HEK293 (cell line): ENCODE results near the gene SETD1B.

ENCODE experiments used
- CTCF ChIA-PET: fragments of 350-600 bp; formaldehyde crosslinking; extraction: SDS; loops from one replicate; lab custom pipeline; 2021; ENCODE audit warnings: antibody characterized with exemption; lab: Yijun Ruan, JAX
- POLR2A ChIA-PET: fragments of 300-600 bp; formaldehyde crosslinking; extraction: SDS; loops from one replicate; lab custom pipeline; 2020; ENCODE audit warnings: antibody characterized with exemption, inconsistent platforms; lab: Yijun Ruan, JAX
- H3K27ac ChIP-seq: fragments of 200-500 bp; sonication (Bioruptor generic); 2 replicates; pipeline ENCODE4 v1.5.1; 2014; ENCODE audit warnings: low read depth, low read length, control low read depth, inconsistent platforms; ENCODE audit errors: extremely low read depth
- H3K36me3 ChIP-seq, 2 experiments: fragments of 200-500 bp in 1 of 2; sonication (Bioruptor generic) in 1 of 2; 1 replicate in 1 of 2; 2 replicates in 1 of 2; pipeline ENCODE4 v1.5.1; 2014 to 2017; ENCODE audit warnings: inconsistent platforms in 2 of 2, low read length in 2 of 2; ENCODE audit not compliant: control insufficient read depth in 2 of 2, insufficient read depth in 1 of 2
- H3K4me1 ChIP-seq: fragments of 200-500 bp; sonication (Bioruptor generic); 2 replicates; pipeline ENCODE4 v1.5.1; 2014; ENCODE audit warnings: mild to moderate bottlenecking, low read length, inconsistent platforms; ENCODE audit not compliant: control insufficient read depth, insufficient read depth
- H3K4me3 ChIP-seq: 2 replicates; pipeline ENCODE4 v1.5.1; 2011; ENCODE audit warnings: low read depth, mild to moderate bottlenecking, control low read depth, low read length, moderate library complexity
- H3K9me3 ChIP-seq: fragments of 200-500 bp; sonication (Bioruptor generic); 2 replicates; pipeline ENCODE4 v1.5.1; 2014; ENCODE audit warnings: low read depth, low read length, inconsistent platforms; ENCODE audit not compliant: control insufficient read depth, insufficient read depth
- BCL6B ChIP-seq: fragments of 450-650 bp; formaldehyde crosslinking; IDR thresholded peaks from 2 replicates; pipeline ENCODE4 v1.5.1; 2017; ENCODE audit warnings: missing biosample characterization, missing genetic modification characterization
- EGR2 ChIP-seq: fragments of 450-650 bp; formaldehyde crosslinking; IDR thresholded peaks from 2 replicates; pipeline ENCODE4 v1.5.1; 2016; ENCODE audit warnings: low read depth, missing biosample characterization, missing genetic modification characterization
- GLI4 ChIP-seq: fragments of 450-650 bp; formaldehyde crosslinking; IDR thresholded peaks from 2 replicates; pipeline ENCODE4 v1.5.1; 2016; ENCODE audit warnings: missing biosample characterization, missing genetic modification characterization
- KLF16 ChIP-seq: fragments of 450-650 bp; formaldehyde crosslinking; IDR thresholded peaks from 2 replicates; pipeline ENCODE4 v1.5.1; 2017; ENCODE audit warnings: missing biosample characterization, missing genetic modification characterization
- KLF9 ChIP-seq: fragments of 450-650 bp; formaldehyde crosslinking; IDR thresholded peaks from 2 replicates; pipeline ENCODE4 v1.5.1; 2016; ENCODE audit warnings: missing biosample characterization, missing genetic modification characterization, low read depth
- REST ChIP-seq: fragments of 450-650 bp; formaldehyde crosslinking; IDR thresholded peaks from 2 replicates; pipeline ENCODE4 v1.5.1; 2016; ENCODE audit warnings: missing biosample characterization, missing genetic modification characterization
- SP2 ChIP-seq: fragments of 450-650 bp; formaldehyde crosslinking; IDR thresholded peaks from 2 replicates; pipeline ENCODE4 v1.5.1; 2016; ENCODE audit warnings: missing biosample characterization, missing genetic modification characterization
- SP3 ChIP-seq: fragments of 450-650 bp; formaldehyde crosslinking; IDR thresholded peaks from 2 replicates; pipeline ENCODE4 v1.5.1; 2016; ENCODE audit warnings: missing biosample characterization, missing genetic modification characterization
- ZBTB26 ChIP-seq: fragments of 450-650 bp; formaldehyde crosslinking; optimal IDR thresholded peaks from 2 replicates; pipeline ENCODE3; 2016; ENCODE audit warnings: missing biosample characterization, mild to moderate bottlenecking, missing genetic modification characterization
- ZFHX2 ChIP-seq: fragments of 450-650 bp; formaldehyde crosslinking; conservative IDR thresholded peaks from 2 replicates; pipeline ENCODE4 v1.5.1; 2016; ENCODE audit warnings: missing biosample characterization, missing genetic modification characterization
- ZNF24 ChIP-seq: fragments of 450-650 bp; formaldehyde crosslinking; IDR thresholded peaks from 2 replicates; pipeline ENCODE4 v1.5.1; 2016; ENCODE audit warnings: missing biosample characterization, missing genetic modification characterization
- ZNF302 ChIP-seq: fragments of 450-650 bp; formaldehyde crosslinking; IDR thresholded peaks from 2 replicates; pipeline ENCODE4 v1.5.1; 2016; ENCODE audit warnings: missing biosample characterization, missing genetic modification characterization, low read depth
- ZNF335 ChIP-seq: fragments of 450-650 bp; formaldehyde crosslinking; conservative IDR thresholded peaks from 2 replicates; pipeline ENCODE4 v1.5.1; 2016; ENCODE audit warnings: missing biosample characterization, missing genetic modification characterization
- ZNF341 ChIP-seq: fragments of 450-650 bp; formaldehyde crosslinking; IDR thresholded peaks from 2 replicates; pipeline ENCODE4; 2016; ENCODE audit warnings: low read depth, missing biosample characterization, missing genetic modification characterization
- ZNF394 ChIP-seq: fragments of 450-650 bp; formaldehyde crosslinking; IDR thresholded peaks from 2 replicates; pipeline ENCODE4 v1.5.1; 2016; ENCODE audit warnings: missing biosample characterization, missing genetic modification characterization, mild to moderate bottlenecking, moderate library complexity, borderline replicate concordance
- ZNF510 ChIP-seq: fragments of 450-650 bp; formaldehyde crosslinking; IDR thresholded peaks from 2 replicates; pipeline ENCODE4 v1.5.1; 2018; ENCODE audit warnings: mild to moderate bottlenecking, missing genetic modification characterization, missing biosample characterization; ENCODE audit not compliant: insufficient replicate concordance
- ZNF513 ChIP-seq: fragments of 450-650 bp; IDR thresholded peaks from 2 replicates; pipeline ENCODE4 v1.5.1; 2018; ENCODE audit warnings: missing biosample characterization, missing genetic modification characterization
- ZNF561 ChIP-seq: fragments of 450-650 bp; IDR thresholded peaks from 2 replicates; pipeline ENCODE4 v1.5.1; 2018; ENCODE audit warnings: missing biosample characterization, missing genetic modification characterization, borderline replicate concordance
- ZNF639 ChIP-seq: fragments of 450-650 bp; formaldehyde crosslinking; IDR thresholded peaks from 2 replicates; pipeline ENCODE4 v1.5.1; 2016; ENCODE audit warnings: missing biosample characterization, missing genetic modification characterization
- ZNF660 ChIP-seq: fragments of 450-650 bp; IDR thresholded peaks from 2 replicates; pipeline ENCODE4 v1.5.1; 2018; ENCODE audit warnings: missing biosample characterization, mild to moderate bottlenecking, missing genetic modification characterization
- ZNF701 ChIP-seq: fragments of 450-650 bp; formaldehyde crosslinking; IDR thresholded peaks from 2 replicates; pipeline ENCODE4 v1.5.1; 2016; ENCODE audit warnings: missing biosample characterization, missing genetic modification characterization
- ZNF768 ChIP-seq: fragments of 450-650 bp; formaldehyde crosslinking; IDR thresholded peaks from 2 replicates; pipeline ENCODE4 v1.5.1; 2018; ENCODE audit warnings: missing biosample characterization, mild to moderate bottlenecking, missing genetic modification characterization
- ZNF777 ChIP-seq: fragments of 450-650 bp; formaldehyde crosslinking; IDR thresholded peaks from 2 replicates; pipeline ENCODE4 v1.5.1; 2017; ENCODE audit warnings: missing biosample characterization, missing genetic modification characterization, borderline replicate concordance
- ZNF791 ChIP-seq: fragments of 450-650 bp; formaldehyde crosslinking; IDR thresholded peaks from 2 replicates; pipeline ENCODE4 v1.5.1; 2016; ENCODE audit warnings: missing biosample characterization, missing genetic modification characterization
- ZSCAN23 ChIP-seq: fragments of 450-650 bp; formaldehyde crosslinking; IDR thresholded peaks from 2 replicates; pipeline ENCODE4 v1.5.1; 2016; ENCODE audit warnings: missing biosample characterization, missing genetic modification characterization
- ZSCAN30 ChIP-seq: fragments of 450-650 bp; IDR thresholded peaks from 2 replicates; pipeline ENCODE4 v1.5.1; 2018; ENCODE audit warnings: missing biosample characterization, mild to moderate bottlenecking, missing genetic modification characterization, moderate library complexity
- ZXDB ChIP-seq: fragments of 450-650 bp; formaldehyde crosslinking; IDR thresholded peaks from 2 replicates; pipeline ENCODE4 v1.5.1; 2016; ENCODE audit warnings: missing biosample characterization, missing genetic modification characterization

Gene SETD1B

GRCh38 chr12:121800694-121801594 lies 2.9 kb upstream of the SETD1B start:
- POLR2A ChIA-PET = interaction anchor here (1.4 to 8.9 kb wide), 5 partner anchors 8 to 88 kb away, joined by 3 to 165 read pairs (median 7); partner anchors contain the start of genes PSMD9 and TMEM120B
- peaks cover 22% of the 10 kb centered on the region for H3K4me1 ChIP-seq
- peak overlapping the region; percentile 71 for H3K4me3 ChIP-seq
- peak overlapping the region; percentile 100 for H3K27ac ChIP-seq
- H3K36me3 ChIP-seq = peaks cover 0 to 19% of the 10 kb centered on the region in 2 experiments; a peak in 1 of 3 replicates
- CTCF ChIA-PET = interaction anchor here (0.5 to 4.4 kb wide), 5 partner anchors 11 to 1571 kb away, joined by 3 to 23 read pairs (median 5); no protein-coding TSS in a partner anchor
- H3K9me3 ChIP-seq = no peaks in the 10 kb centered on the region
- 0 out of 2 replicates have a peak, but pooled peaks have one; percentile 24 for TF ChIP-seq BCL6B (tag by site-specific recombination)
- TF ChIP-seq ZNF768 (tag by site-specific recombination) = no peak
- peak; percentile 19; the same call in 1 of the 2 replicates for TF ChIP-seq REST (tag by site-specific recombination)
- TF ChIP-seq SP3 (tag by site-specific recombination) = 0 out of 2 replicates have a peak, but pooled peaks have one; percentile 55
- TF ChIP-seq ZFHX2 (tag by site-specific recombination) = 0 out of 2 replicates have a peak, but pooled peaks have one; percentile 19
- TF ChIP-seq SP2 (tag by site-specific recombination) = peak; percentile 78
- TF ChIP-seq ZNF335 (tag by site-specific recombination) = peak; percentile 95
- TF ChIP-seq EGR2 (tag by site-specific recombination) = peak; percentile 13; the same call in 1 of the 2 replicates
- peak; percentile 8; the same call in 1 of the 2 replicates for TF ChIP-seq ZNF513 (tag by site-specific recombination)
- 0 out of 2 replicates have a peak, but pooled peaks have one; percentile 22 for TF ChIP-seq ZNF24 (tag by site-specific recombination)
- 0 out of 2 replicates have a peak, but pooled peaks have one; percentile 22 for TF ChIP-seq ZNF639 (tag by site-specific recombination)
- peak; percentile 59; the same call in 1 of the 2 replicates for TF ChIP-seq GLI4 (tag by site-specific recombination)
- TF ChIP-seq ZNF302 (tag by site-specific recombination) = no peak
- peak; percentile 67 for TF ChIP-seq ZNF341
- TF ChIP-seq ZNF701 = no peak
- TF ChIP-seq ZSCAN23 (tag by site-specific recombination) = peak; percentile 54; the same call in 1 of the 2 replicates
- TF ChIP-seq KLF16 (tag by site-specific recombination) = peak; percentile 25; the same call in 1 of the 2 replicates
- TF ChIP-seq KLF9 = no peak
- peak; percentile 99 for TF ChIP-seq ZXDB (tag by site-specific recombination)
- peak; percentile 53; the same call in 1 of the 2 replicates for TF ChIP-seq ZNF660 (tag by site-specific recombination)
- TF ChIP-seq ZNF394 = peak; percentile 14; the same call in 1 of the 2 replicates
- 0 out of 2 replicates have a peak, but pooled peaks have one; percentile 12 for TF ChIP-seq ZNF777
- no peak for TF ChIP-seq ZNF510 (tag by site-specific recombination)
- TF ChIP-seq ZBTB26 (tag by site-specific recombination) = peak; percentile 81
- TF ChIP-seq ZNF561 = 0 out of 2 replicates have a peak, but pooled peaks have one; percentile 12
- TF ChIP-seq ZSCAN30 = peak; percentile 66
- TF ChIP-seq ZNF791 (tag by site-specific recombination) = no peak
